ENCODE data around the gene IL13RA1. TPM values are rescaled to one million over a fixed set of nuclear protein-coding genes. Genes with fewer than 3 reads are reported as not detected.
"Not testable (repeated sequence)": the region's sequence is repeated elsewhere in the genome, so short reads cannot be mapped to it uniquely, and the experiment has no call there.

The IL13RA1 gene
- total RNA-seq, 1 donor from 2014 or later = 1.1 TPM

- Mint-ChIP-seq H3K4me1 (ENCODE audit: low read depth, unreplicated experiment) (no peaks in the 10 kb centered on the region), H3K27me3 (ENCODE audit: unreplicated experiment) (no peaks in the 10 kb centered on the region), H3K36me3 (ENCODE audit: unreplicated experiment) (peaks cover 3% of the 10 kb centered on the region), H3K9me3 (ENCODE audit: unreplicated experiment) (peaks cover 1% of the 10 kb centered on the region), H3K4me3 (ENCODE audit: unreplicated experiment) (no peak overlapping the region), H3K27ac (ENCODE audit: unreplicated experiment) (no peak overlapping the region)
- no peak for DNase-seq
- TF ChIP-seq CTCF (IDR thresholded peaks at IDR 0.05; ENCODE audit: partially characterized antibody, unreplicated experiment) = no peak
Measured at GRCh38 chrX:118802857-118803256, 75.5 kb downstream of the IL13RA1 start.

GRCh38 chrX:118807151-118808017 is 80.0 kb downstream of the IL13RA1 start:
- Mint-ChIP-seq H3K4me3 (ENCODE audit: unreplicated experiment) (no peak overlapping the region), H3K27ac (ENCODE audit: unreplicated experiment) (no peak overlapping the region), H3K9me3 (ENCODE audit: unreplicated experiment) (peaks cover 1% of the 10 kb centered on the region), H3K4me1 (ENCODE audit: low read depth, unreplicated experiment) (no peaks in the 10 kb centered on the region), H3K27me3 (ENCODE audit: unreplicated experiment) (peaks cover 2% of the 10 kb centered on the region), H3K36me3 (ENCODE audit: unreplicated experiment) (peaks cover 3% of the 10 kb centered on the region)
- peak; percentile 40 for DNase-seq
- TF ChIP-seq CTCF (IDR thresholded peaks at IDR 0.05; ENCODE audit: partially characterized antibody, unreplicated experiment) = peak; percentile 35

- H3K27me3 Mint-ChIP-seq (ENCODE audit: unreplicated experiment); H3K4me1 Mint-ChIP-seq (ENCODE audit: low read depth, unreplicated experiment); H3K27ac Mint-ChIP-seq (ENCODE audit: unreplicated experiment); H3K4me3 Mint-ChIP-seq (ENCODE audit: unreplicated experiment); DNase-seq; H3K36me3 Mint-ChIP-seq (ENCODE audit: unreplicated experiment); H3K9me3 Mint-ChIP-seq (ENCODE audit: unreplicated experiment): not testable (repeated sequence)
Measured at GRCh38 chrX:118817257-118817656, 89.9 kb downstream of the IL13RA1 start.

GRCh38 chrX:118823263-118824172 is 96.1 kb downstream of the IL13RA1 start, which contains the start of gene ZCCHC12:
TSS of gene ZCCHC12 (plus strand) at chrX:118823824. CDS start at chrX:118825245, 1,421 bp downstream.
- no peak for TF ChIP-seq CTCF (IDR thresholded peaks at IDR 0.05; ENCODE audit: partially characterized antibody, unreplicated experiment)
- Mint-ChIP-seq H3K4me1 (ENCODE audit: low read depth, unreplicated experiment) (no peaks in the 10 kb centered on the region), H3K4me3 (ENCODE audit: unreplicated experiment) (peak within 1 kb of the TSS; percentile 93), H3K27me3 (ENCODE audit: unreplicated experiment) (peaks cover 7% of the 10 kb centered on the region), H3K27ac (ENCODE audit: unreplicated experiment) (peak within 1 kb of the TSS; percentile 83), H3K9me3 (ENCODE audit: unreplicated experiment) (no peaks in the 10 kb centered on the region), H3K36me3 (ENCODE audit: unreplicated experiment) (no peaks in the 10 kb centered on the region)
- peak; percentile 79 for DNase-seq

- H3K4me3 Mint-ChIP-seq (ENCODE audit: unreplicated experiment) = peak overlapping the region; percentile 93
- peaks cover 10% of the 10 kb centered on the region for H3K27me3 Mint-ChIP-seq (ENCODE audit: unreplicated experiment)
- TF ChIP-seq CTCF (IDR thresholded peaks at IDR 0.05; ENCODE audit: partially characterized antibody, unreplicated experiment) = no peak
- peak; percentile 59 for DNase-seq
- H3K36me3 Mint-ChIP-seq (ENCODE audit: unreplicated experiment) = no peaks in the 10 kb centered on the region
- peak overlapping the region; percentile 83 for H3K27ac Mint-ChIP-seq (ENCODE audit: unreplicated experiment)
- H3K9me3 Mint-ChIP-seq (ENCODE audit: unreplicated experiment) = no peaks in the 10 kb centered on the region
- H3K4me1 Mint-ChIP-seq (ENCODE audit: low read depth, unreplicated experiment) = no peaks in the 10 kb centered on the region
Measured at GRCh38 chrX:118824173-118824730, 96.8 kb downstream of the IL13RA1 start.
